NCI-H446 (cell line): ENCODE data around the gene MRPL52.
"Not testable (repeated sequence)": the region's sequence is repeated elsewhere in the genome, so short reads cannot be mapped to it uniquely, and the experiment has no call there.

Experiments used
- DNase-seq, 2 experiments: peaks; one replicate each; lab custom pipeline; 2025; lab: John Stamatoyannopoulos, UW

Gene MRPL52

GRCh38 chr14:22839159-22839779, 9.6 kb downstream of the MRPL52 start:
- no peak for DNase-seq

- DNase-seq, result no peak
These were observed 11.6 kb downstream of the MRPL52 start for GRCh38 chr14:22841311-22841710.

- DNase-seq, result no peak
These were observed 12.1 kb downstream of the MRPL52 start for GRCh38 chr14:22841769-22842168.

DNA sequence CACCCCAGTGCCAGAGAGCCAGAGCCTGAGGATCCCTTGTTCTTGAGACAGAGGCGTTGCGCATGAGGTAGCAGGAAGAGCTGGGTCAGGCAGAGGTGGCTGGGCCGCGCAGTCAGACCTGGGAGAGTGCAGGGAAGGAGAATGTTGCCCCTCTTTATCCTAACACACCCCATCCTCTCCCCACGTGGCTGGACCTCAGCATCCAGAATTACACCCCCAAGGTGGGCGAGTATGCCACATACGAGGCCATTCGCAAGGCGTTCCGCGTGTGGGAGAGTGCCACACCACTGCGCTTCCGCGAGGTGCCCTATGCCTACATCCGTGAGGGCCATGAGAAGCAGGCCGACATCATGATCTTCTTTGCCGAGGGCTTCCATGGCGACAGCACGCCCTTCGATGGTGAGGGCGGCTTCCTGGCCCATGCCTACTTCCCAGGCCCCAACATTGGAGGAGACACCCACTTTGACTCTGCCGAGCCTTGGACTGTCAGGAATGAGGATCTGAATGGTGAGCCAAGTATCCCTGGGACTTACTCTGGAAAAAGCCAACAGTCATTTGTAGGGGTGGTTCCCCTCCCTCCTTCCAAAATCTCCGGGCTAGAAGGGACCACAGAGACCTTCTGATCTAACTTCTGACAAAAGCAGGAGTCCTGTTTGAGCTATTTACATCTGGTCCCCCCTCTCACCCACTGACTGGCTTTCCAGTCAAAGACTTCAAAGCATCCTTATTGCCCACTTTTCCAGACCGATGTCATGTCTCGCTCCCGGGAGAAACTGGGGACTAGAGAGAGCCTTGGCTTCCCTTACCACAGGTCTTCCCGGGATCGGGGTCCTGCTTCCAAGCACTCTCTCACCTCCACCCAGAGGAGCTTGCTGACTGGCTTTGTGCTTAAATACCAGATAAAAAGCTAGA, 12.8 kb downstream of the MRPL52 start:
- no peak for DNase-seq

GRCh38 chr14:22843123-22843925, 13.6 kb downstream of the MRPL52 start:
- no peak for DNase-seq

DNA sequence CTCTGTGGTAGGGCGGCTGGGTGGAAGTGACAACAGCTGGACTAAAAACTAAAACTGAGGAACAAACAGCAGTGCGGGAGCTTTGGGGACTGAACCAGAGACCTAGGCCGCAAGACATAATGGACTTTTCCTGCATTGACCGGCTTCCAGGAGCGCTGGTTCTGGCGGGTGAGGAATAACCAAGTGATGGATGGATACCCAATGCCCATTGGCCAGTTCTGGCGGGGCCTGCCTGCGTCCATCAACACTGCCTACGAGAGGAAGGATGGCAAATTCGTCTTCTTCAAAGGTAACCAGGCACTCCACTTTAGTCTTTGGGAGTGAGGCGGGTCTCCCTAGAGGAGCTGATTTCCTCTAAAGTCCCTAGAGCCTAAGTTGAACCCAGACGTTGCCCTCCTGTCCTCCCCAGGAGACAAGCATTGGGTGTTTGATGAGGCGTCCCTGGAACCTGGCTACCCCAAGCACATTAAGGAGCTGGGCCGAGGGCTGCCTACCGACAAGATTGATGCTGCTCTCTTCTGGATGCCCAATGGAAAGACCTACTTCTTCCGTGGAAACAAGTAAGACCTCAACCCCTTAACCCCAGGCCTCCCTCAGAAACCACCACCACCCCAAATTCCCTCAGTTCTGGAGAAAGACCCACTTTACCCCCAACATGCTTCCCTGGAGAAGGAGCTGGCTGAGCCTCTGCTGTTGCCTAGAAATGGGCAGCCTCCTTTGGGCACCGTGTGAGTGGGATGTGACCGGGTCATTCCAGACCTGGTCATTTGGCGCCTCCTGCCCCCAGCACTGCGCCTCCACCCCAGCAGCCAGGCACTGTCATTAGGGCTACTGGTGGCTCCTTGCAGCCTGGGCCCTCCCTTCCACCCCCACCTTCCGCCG, 14.8 kb downstream of the MRPL52 start:
- no peak for DNase-seq

GRCh38 chr14:22845103-22845394, 15.4 kb downstream of the MRPL52 start:
- DNase-seq, result no peak

GRCh38 chr14:22845821-22846625, 16.3 kb downstream of the MRPL52 start:
- no peak for DNase-seq

DNA sequence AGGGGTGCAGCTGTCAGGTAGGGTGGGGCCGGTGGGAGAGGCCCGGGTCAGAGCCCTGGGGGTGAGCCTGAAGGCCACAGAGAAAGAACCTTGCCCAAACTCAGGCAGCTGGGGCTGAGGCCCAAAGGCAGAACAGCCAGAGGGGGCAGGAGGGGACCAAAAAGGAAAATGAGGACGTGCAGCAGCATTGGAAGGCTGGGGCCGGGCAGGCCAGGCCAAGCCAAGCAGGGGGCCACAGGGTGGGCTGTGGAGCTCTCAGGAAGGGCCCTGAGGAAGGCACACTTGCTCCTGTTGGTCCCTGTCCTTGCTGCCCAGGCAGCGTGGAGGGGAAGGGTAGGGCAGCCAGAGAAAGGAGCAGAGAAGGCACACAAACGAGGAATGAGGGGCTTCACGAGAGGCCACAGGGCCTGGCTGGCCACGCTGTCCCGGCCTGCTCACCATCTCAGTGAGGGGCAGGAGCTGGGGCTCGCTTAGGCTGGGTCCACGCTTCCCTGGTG, 17.2 kb downstream of the MRPL52 start:
- DNase-seq, result no peak

DNA sequence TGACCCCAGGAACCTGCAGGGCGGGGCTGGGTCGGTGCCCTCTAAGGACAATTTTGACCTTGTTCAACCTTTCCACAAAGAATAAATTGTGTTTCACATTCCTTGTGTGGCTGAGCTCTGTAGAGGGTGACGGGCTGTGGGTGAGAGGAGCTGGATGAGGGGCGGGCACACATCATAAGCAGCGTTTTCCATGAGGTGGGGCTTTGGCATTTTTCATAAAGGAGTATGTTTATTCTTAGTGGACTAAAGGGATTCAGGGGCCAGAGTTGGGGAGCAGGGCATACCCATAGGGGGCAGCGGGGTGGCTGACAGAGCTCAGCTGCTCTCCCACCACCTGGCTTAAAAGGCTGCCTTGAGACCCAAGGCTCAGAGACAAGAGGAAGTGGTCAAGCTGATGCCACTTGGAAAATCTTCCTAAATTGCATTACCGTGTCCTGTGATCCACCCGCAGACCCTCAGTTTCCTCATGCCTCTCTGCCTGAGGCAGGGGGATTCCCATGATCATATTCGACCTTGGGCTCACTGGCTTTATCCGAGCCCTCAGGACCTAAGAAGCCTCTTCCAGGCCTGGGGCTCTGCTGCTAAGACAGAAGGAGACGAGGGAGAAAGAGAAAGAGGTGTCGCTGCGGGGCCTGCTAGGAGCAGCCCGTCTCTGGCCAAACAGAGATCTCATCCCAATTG, 18.1 kb downstream of the MRPL52 start:
- DNase-seq, result no peak

DNA sequence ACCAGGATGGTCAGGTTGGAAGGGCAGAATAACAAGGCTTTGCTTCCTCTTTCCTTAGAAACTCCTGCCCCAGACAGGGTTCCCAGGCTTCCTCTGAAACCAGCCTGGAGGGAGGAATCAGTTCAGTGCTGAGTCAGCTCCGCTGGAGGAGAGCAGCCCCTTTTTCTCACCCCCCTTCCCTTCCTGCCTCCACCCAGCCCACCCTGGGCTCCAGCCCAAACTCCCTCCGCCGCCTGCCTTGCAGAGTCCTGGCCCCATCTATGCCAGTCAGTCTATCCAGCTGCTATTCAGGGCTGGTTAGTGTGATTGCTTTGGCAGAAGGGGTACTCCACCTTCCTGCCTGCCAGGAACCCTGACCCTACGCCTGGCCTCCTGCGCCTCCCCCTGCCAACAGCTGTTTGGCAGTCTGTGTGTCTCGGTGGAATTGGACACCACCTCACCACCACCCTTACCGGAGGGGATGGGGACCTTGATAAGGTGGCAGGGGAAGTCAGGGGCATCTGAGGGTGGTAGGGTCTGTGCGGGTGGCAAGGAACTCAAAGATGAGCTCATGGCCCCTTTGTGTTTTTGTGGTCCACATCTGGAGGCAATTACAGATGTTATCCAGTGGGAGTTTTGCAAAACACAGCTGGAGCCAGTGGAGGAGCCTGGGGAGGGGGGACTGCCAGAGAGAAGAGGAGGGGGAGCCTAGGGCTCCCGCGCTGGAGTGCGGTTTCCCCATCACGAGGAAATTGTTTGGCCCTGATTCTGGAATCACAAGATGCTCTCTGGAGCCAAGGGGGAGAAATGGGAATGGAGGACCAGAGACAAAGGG, 18.9 kb downstream of the MRPL52 start:
- peak; percentile 66 to 88 for DNase-seq

DNA sequence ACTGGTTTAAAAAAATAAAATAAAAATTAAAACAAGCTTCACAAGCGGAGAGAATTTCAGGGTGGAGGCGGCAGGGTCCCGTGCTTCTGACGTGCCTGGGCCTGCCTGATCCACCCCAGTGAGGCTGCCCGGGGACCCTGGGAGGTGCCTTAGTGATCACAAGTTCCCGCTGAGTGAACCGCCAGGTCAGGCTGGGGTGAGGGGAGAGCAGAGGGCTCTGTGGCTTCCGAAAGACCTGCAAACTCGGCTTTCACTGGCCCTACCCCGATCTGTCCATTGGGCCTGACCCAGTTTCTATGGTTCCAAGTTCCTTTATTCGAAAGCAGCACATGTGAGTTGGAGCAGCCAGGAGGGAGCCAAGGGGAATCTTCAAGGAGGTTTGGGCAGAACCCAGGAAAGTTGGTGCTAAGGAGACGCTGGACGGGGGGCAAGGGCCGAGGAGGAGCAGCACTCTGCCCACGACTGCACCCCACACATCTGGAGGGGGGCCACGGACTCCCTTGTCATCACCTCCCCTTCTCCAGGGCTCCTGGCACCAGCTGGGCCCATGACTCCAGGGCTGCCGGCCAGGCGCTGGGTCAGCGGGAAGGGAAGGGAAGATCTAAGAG, 19.6 kb downstream of the MRPL52 start:
- DNase-seq, result peak in 1 of 2 experiments; percentile 49

- peak; percentile 68 to 79 for DNase-seq
These were observed 21.5 kb downstream of the MRPL52 start for GRCh38 chr14:22850944-22851764.

DNA sequence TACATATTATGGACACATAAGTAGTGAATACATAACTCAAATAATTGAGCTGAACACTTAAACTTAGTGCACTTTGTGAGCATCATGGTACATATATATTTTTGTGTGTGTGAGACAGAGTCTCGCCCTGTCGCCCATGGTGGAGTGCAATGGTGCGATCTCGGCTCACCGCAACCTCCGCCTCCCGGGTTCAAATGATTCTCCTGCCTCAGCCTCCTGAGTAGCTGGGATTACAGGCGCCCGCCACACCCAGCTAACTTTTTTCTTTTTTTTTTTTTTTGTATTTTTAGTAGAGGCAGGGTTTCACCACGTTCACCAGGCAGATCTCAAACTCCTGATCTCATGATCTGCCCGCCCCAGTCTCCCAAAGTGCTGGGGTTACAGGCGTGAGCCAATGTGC, 22.5 kb downstream of the MRPL52 start:
- not testable (repeated sequence) for DNase-seq

DNA sequence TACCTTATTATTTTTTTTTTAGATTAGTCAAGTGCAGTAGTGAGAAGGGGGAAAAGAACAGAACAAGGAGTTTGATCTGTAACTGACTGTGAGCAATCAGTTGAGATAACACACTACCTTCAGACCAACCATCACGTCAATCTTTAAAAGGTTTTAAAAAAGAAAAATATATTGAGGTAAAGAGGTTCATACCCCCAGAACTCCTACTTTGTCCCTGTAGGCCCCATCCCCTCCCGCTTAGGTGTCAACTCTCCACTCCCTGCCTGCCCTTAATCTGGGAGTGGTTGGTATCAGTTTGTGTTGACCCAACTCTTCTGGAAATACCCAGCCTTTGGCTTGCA, 22.9 kb downstream of the MRPL52 start:
- no peak for DNase-seq

GRCh38 chr14:22852940-22853767, 23.5 kb downstream of the MRPL52 start:
- DNase-seq, result peak; percentile 75 to 89

DNA sequence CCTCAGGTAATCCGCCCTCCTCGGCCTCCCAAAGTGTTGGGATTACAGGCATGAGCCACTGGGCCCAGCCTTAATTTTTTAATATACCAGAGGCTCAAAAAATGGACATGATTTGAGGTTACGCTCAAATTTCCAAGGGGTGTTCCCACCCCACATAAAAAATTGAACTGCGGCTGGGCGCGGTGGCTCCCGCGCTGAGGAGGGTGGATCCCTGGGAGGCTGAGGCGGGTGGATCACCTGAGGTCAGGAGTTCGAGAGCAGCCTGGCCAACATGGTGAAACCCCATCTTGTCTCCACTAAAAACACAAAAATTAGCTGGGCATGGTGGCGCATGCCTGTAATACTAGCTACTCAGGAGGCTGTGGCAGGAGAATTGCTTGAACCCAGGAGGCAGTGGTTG, 24.6 kb downstream of the MRPL52 start:
- DNase-seq, result not testable (repeated sequence)
